ENCODE measurements around the gene THAP7. TPM values are rescaled to one million over a fixed set of nuclear protein-coding genes. Genes with fewer than 3 reads are reported as not detected.

The THAP7 gene
- 16.3 to 26.8 TPM (median 22.2 TPM) in 5 replicates for total RNA-seq (2022; extraction: Qiagen RNA extraction)

GRCh38 chr22:21001601-21002325 is at the start of gene THAP7:
TSS of gene THAP7 (minus strand) at chr22:21002118. CDS start at chr22:21001911, 207 bp downstream.

GRCh38 chr22:21045585-21046294 is 43.8 kb upstream of the THAP7 start, which contains the start of gene LRRC74B:
TSS of gene LRRC74B (plus strand) at chr22:21045946. CDS start at chr22:21045987, 41 bp downstream.

GRCh38 chr22:21032037-21032867 is 30.3 kb upstream of the THAP7 start, which contains the start of gene SLC7A4:
TSS of gene SLC7A4 (minus strand) at chr22:21032561. CDS start at chr22:21031812, 749 bp downstream.

GRCh38 chr22:21014726-21015465 is 13.0 kb upstream of the THAP7 start, which contains the start of gene P2RX6:
TSS of gene P2RX6 (plus strand) at chr22:21015165. CDS start at chr22:21015175, 10 bp downstream.

GRCh38 chr22:20981787-20982562 is 19.9 kb downstream of the THAP7 start, which contains the start of gene LZTR1:
TSS of gene LZTR1 (plus strand) at chr22:20982297. CDS start at chr22:20982372, 75 bp downstream.

GRCh38 chr22:20966883-20967696 is 34.8 kb downstream of the THAP7 start, which contains the start of gene AIFM3:
TSS of gene AIFM3 (plus strand) at chr22:20967255. CDS start at chr22:20967945, 690 bp downstream.

Other genes with a start within 250 kb of the THAP7 start
- 0.07 TPM in 1 of 5 replicates, not detected in the others for gene SERPIND1, start 228.0 kb downstream of the THAP7 start, total RNA-seq (2022; extraction: Qiagen RNA extraction)
- gene PI4KA, start 143.3 kb downstream of the THAP7 start, total RNA-seq (2022; extraction: Qiagen RNA extraction) = 19.7 to 22.7 TPM (median 20.3 TPM) in 5 replicates
- 12.4 to 18.2 TPM (median 15.1 TPM) in 5 replicates for gene SNAP29, start 143.1 kb downstream of the THAP7 start, total RNA-seq (2022; extraction: Qiagen RNA extraction)
- gene CRKL, start 84.7 kb downstream of the THAP7 start, total RNA-seq (2022; extraction: Qiagen RNA extraction) = 21.0 to 22.9 TPM (median 21.3 TPM) in 5 replicates
- gene AIFM3, start 34.9 kb downstream of the THAP7 start, total RNA-seq (2022; extraction: Qiagen RNA extraction) = 1.7 to 4.4 TPM (median 3.0 TPM) in 5 replicates
- gene LZTR1, start 19.8 kb downstream of the THAP7 start, total RNA-seq (2022; extraction: Qiagen RNA extraction) = 12.9 to 22.1 TPM (median 17.8 TPM) in 5 replicates
- gene P2RX6, start 13.0 kb upstream of the THAP7 start, total RNA-seq (2022; extraction: Qiagen RNA extraction) = 0.34 to 0.84 TPM (median 0.56 TPM) in 5 replicates
- not detected in 5 replicates for gene SLC7A4, start 30.4 kb upstream of the THAP7 start, total RNA-seq (2022; extraction: Qiagen RNA extraction)
- not detected in 5 replicates for gene LRRC74B, start 43.8 kb upstream of the THAP7 start, total RNA-seq (2022; extraction: Qiagen RNA extraction)